ENCODE data around the gene FAM90A1. TPM values are rescaled to one million over a fixed set of nuclear protein-coding genes. Genes with fewer than 3 reads are reported as not detected.
A peak's percentile ranks its signal among the peaks of the same experiment; 100 is the strongest.
"Not testable (repeated sequence)": the region's sequence is repeated elsewhere in the genome, so short reads cannot be mapped to it uniquely, and the experiment has no call there.

The FAM90A1 gene
- total RNA-seq, 1 donor from 2014 or later, result not detected

DNA sequence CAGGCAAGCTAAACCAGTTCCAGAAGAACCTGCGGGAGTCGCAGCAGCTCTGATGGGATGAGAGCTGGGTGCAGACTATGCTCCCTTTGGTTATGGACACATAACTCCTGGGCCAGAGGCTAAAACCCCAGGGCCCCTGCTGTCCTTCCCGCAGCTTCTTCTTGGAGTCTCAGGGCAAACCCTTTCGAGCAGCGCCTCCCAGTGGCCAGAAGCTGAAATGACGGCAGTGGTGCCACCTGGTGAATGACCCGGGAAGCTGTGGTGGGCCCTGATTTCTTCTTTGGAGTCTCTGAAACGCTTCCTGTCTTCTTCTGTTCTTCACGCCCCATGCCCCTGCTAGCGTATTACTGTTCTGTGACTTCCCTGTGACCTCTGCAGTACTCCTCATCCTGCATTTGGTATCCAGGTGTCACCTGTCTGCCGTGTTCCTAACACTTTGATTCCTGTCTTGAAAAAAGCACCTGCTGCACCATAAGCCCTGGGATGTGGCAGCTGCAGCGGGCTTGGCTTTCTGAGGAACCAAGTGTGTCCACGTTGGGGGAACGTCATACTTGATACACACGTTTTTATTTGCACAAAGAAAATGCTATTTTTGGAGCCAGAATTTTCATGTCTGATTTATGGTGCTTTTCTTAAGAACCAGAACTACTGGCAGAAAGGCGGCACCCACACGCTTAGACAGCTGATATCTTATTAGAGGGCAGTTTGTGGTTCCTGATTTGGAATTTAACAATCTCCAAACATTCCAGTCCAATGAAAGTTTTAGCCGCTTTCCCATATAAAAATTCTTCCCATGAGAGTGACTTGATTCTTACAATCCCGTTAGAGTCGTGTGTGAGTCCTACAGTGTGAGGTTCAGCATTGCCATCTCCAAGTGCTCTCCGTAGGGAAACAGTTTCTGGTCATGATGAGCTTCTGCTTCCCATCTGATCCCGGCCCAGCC is 4.5 kb upstream of the FAM90A1 start:
- not testable (repeated sequence) for H3K36me3 Mint-ChIP-seq (ENCODE audit: low read depth, unreplicated experiment); H3K9ac ChIP-seq (ENCODE audit: low read length); H3K4me2 ChIP-seq (ENCODE audit: low read length)

DNA sequence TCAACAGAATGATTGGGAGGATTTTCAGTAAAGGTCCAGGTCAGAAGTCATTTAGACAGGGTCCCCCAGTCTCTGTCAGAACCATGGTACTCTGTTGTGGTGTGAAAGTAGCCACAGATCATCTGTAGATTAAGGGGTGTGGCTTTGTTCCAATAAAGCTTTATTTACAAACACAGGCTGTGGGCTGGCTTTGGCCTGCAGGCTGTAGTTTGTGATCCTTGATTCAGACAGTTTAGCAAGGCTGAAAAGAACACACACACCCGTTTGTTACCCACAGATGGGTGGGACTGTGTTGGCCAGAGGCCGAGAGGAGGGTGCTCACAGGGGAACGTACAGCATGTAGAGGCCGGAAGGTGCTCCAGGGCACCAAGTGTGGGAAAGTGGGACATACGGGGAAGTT is 3.6 kb upstream of the FAM90A1 start:
- not testable (repeated sequence) for FAIRE-seq; H3K36me3 ChIP-seq (ENCODE audit: insufficient read depth, low read length); H3K9me3 Mint-ChIP-seq (ENCODE audit: unreplicated experiment); H3K9me3 ChIP-seq (ENCODE audit: insufficient read depth, low read depth, low read length); H3K79me2 ChIP-seq (ENCODE audit: insufficient read depth, low read length); H4K20me1 ChIP-seq (ENCODE audit: insufficient read depth, low read length); H3K27me3 ChIP-seq (ENCODE audit: insufficient read depth, low read length); H3K27me3 Mint-ChIP-seq (ENCODE audit: low read depth, unreplicated experiment); H3K36me3 Mint-ChIP-seq (ENCODE audit: low read depth, unreplicated experiment); H3K4me3 Mint-ChIP-seq (ENCODE audit: unreplicated experiment); H3K9ac ChIP-seq (ENCODE audit: low read length); H3K27ac ChIP-seq (ENCODE audit: low read depth, low read length); H3K4me3 ChIP-seq (ENCODE audit: insufficient read depth, low read depth, low read length); H3K4me1 ChIP-seq (ENCODE audit: insufficient read depth, low read length); H3K27ac Mint-ChIP-seq (ENCODE audit: unreplicated experiment); H3K4me1 Mint-ChIP-seq (ENCODE audit: low read depth, unreplicated experiment); DNase-seq (ENCODE audit: low read depth); H2AFZ ChIP-seq (ENCODE audit: low read depth, low read length); H3K4me2 ChIP-seq (ENCODE audit: low read length)

More for the DNA sequence above, 4.5 kb upstream of the FAM90A1 start:
- H3K36me3 ChIP-seq (ENCODE audit: insufficient read depth, low read length); H3K27ac ChIP-seq (ENCODE audit: low read depth, low read length); H3K4me3 Mint-ChIP-seq (ENCODE audit: unreplicated experiment); H3K9me3 Mint-ChIP-seq (ENCODE audit: unreplicated experiment); H3K27me3 ChIP-seq (ENCODE audit: insufficient read depth, low read length); H3K27me3 Mint-ChIP-seq (ENCODE audit: low read depth, unreplicated experiment); H3K4me1 Mint-ChIP-seq (ENCODE audit: low read depth, unreplicated experiment); H3K79me2 ChIP-seq (ENCODE audit: insufficient read depth, low read length); H3K9me3 ChIP-seq (ENCODE audit: insufficient read depth, low read depth, low read length); H3K27ac Mint-ChIP-seq (ENCODE audit: unreplicated experiment); FAIRE-seq; H3K4me1 ChIP-seq (ENCODE audit: insufficient read depth, low read length); H3K4me3 ChIP-seq (ENCODE audit: insufficient read depth, low read depth, low read length); H2AFZ ChIP-seq (ENCODE audit: low read depth, low read length); H4K20me1 ChIP-seq (ENCODE audit: insufficient read depth, low read length): not testable (repeated sequence)
- DNase-seq (ENCODE audit: low read depth), result peak; percentile 71
- TF ChIP-seq, protein P1, sequence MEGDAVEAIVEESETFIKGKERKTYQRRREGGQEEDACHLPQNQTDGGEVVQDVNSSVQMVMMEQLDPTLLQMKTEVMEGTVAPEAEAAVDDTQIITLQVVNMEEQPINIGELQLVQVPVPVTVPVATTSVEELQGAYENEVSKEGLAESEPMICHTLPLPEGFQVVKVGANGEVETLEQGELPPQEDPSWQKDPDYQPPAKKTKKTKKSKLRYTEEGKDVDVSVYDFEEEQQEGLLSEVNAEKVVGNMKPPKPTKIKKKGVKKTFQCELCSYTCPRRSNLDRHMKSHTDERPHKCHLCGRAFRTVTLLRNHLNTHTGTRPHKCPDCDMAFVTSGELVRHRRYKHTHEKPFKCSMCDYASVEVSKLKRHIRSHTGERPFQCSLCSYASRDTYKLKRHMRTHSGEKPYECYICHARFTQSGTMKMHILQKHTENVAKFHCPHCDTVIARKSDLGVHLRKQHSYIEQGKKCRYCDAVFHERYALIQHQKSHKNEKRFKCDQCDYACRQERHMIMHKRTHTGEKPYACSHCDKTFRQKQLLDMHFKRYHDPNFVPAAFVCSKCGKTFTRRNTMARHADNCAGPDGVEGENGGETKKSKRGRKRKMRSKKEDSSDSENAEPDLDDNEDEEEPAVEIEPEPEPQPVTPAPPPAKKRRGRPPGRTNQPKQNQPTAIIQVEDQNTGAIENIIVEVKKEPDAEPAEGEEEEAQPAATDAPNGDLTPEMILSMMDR (IDR thresholded peaks at IDR 0.05; ENCODE audit: insufficient read depth, low read depth, low read length), result peak; percentile 54

DNA sequence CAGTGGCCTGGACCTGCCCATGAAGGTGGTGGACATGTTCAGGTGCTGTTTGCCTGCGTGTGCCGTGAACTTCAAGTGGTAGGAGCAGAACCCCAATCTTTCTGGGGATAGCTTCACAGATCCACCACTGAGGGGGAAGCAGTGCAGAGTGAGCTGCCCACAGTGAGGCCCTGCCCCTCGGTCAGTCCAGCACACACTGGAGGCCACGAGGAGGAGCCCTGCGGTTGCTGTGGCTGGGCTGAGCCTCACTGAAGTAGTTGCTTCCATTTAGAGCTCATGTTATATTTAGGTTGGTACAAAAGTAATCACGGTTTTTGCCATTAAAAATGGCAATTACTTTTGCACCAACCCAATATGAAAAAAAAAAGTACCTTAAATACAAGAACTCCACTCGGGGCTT is 2.1 kb upstream of the FAM90A1 start:
- not testable (repeated sequence) for H3K36me3 ChIP-seq (ENCODE audit: insufficient read depth, low read length); H3K9ac ChIP-seq (ENCODE audit: low read length); DNase-seq (ENCODE audit: low read depth); H3K9me3 Mint-ChIP-seq (ENCODE audit: unreplicated experiment); H3K27ac Mint-ChIP-seq (ENCODE audit: unreplicated experiment); H3K4me3 ChIP-seq (ENCODE audit: insufficient read depth, low read depth, low read length); H3K9me3 ChIP-seq (ENCODE audit: insufficient read depth, low read depth, low read length); H3K27me3 ChIP-seq (ENCODE audit: insufficient read depth, low read length); H3K27ac ChIP-seq (ENCODE audit: low read depth, low read length); H3K4me1 Mint-ChIP-seq (ENCODE audit: low read depth, unreplicated experiment); H3K4me3 Mint-ChIP-seq (ENCODE audit: unreplicated experiment); H4K20me1 ChIP-seq (ENCODE audit: insufficient read depth, low read length); H3K36me3 Mint-ChIP-seq (ENCODE audit: low read depth, unreplicated experiment); H3K79me2 ChIP-seq (ENCODE audit: insufficient read depth, low read length); H3K4me1 ChIP-seq (ENCODE audit: insufficient read depth, low read length); H3K4me2 ChIP-seq (ENCODE audit: low read length); H2AFZ ChIP-seq (ENCODE audit: low read depth, low read length); H3K27me3 Mint-ChIP-seq (ENCODE audit: low read depth, unreplicated experiment); FAIRE-seq

DNA sequence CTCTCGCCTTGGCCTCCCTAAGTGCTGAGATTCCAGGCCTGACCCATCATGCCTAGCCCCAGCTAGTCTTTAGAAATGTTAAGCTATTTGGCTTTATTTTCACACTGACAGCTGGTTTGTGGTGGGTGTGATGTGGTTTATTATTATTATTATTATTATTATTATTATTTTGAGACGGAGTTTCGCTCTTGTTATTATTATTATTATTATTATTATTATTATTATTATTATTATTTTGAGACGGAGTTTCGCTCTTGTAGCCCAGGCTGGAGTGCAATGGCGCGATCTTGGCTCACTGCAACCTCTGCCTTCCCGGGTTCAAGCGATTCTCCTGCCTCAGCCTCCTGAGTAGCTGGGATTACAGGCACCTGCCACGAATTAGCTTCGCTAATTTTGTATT is 1.2 kb upstream of the FAM90A1 start:
- H3K4me3 ChIP-seq (ENCODE audit: insufficient read depth, low read depth, low read length); H3K27me3 ChIP-seq (ENCODE audit: insufficient read depth, low read length); H3K27ac Mint-ChIP-seq (ENCODE audit: unreplicated experiment); H3K27me3 Mint-ChIP-seq (ENCODE audit: low read depth, unreplicated experiment); H3K27ac ChIP-seq (ENCODE audit: low read depth, low read length); H3K9me3 Mint-ChIP-seq (ENCODE audit: unreplicated experiment); H3K4me1 Mint-ChIP-seq (ENCODE audit: low read depth, unreplicated experiment); FAIRE-seq; H3K4me1 ChIP-seq (ENCODE audit: insufficient read depth, low read length); H4K20me1 ChIP-seq (ENCODE audit: insufficient read depth, low read length); H3K36me3 ChIP-seq (ENCODE audit: insufficient read depth, low read length); H3K4me3 Mint-ChIP-seq (ENCODE audit: unreplicated experiment); H3K4me2 ChIP-seq (ENCODE audit: low read length); H3K9me3 ChIP-seq (ENCODE audit: insufficient read depth, low read depth, low read length); H3K36me3 Mint-ChIP-seq (ENCODE audit: low read depth, unreplicated experiment); DNase-seq (ENCODE audit: low read depth); H3K79me2 ChIP-seq (ENCODE audit: insufficient read depth, low read length); H3K9ac ChIP-seq (ENCODE audit: low read length); H2AFZ ChIP-seq (ENCODE audit: low read depth, low read length): not testable (repeated sequence)

DNA sequence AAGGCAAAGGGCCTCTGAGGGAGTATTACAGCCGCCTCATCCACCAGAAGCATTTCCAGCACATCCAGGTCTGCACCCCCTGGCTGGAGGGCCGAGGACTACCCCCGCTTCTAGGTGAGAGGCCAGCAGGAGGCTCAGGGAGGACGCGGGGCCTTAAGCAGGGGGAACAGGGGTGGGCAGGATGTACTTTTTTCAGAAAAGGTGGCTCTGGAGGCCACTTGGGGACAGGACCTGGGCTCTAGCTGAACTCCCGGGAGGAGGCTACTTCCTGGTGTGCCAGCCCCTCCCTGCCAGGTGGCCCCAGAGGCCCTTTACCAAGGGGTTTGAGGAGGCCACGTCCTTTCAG is 287 bp upstream of the FAM90A1 start:
- not testable (repeated sequence) for H3K27me3 ChIP-seq (ENCODE audit: insufficient read depth, low read length); H3K36me3 Mint-ChIP-seq (ENCODE audit: low read depth, unreplicated experiment); H3K27ac ChIP-seq (ENCODE audit: low read depth, low read length); H3K27ac Mint-ChIP-seq (ENCODE audit: unreplicated experiment); H3K9me3 ChIP-seq (ENCODE audit: insufficient read depth, low read depth, low read length); H3K4me1 Mint-ChIP-seq (ENCODE audit: low read depth, unreplicated experiment); H3K4me3 ChIP-seq (ENCODE audit: insufficient read depth, low read depth, low read length); H3K79me2 ChIP-seq (ENCODE audit: insufficient read depth, low read length); H2AFZ ChIP-seq (ENCODE audit: low read depth, low read length); H4K20me1 ChIP-seq (ENCODE audit: insufficient read depth, low read length); H3K4me3 Mint-ChIP-seq (ENCODE audit: unreplicated experiment); H3K27me3 Mint-ChIP-seq (ENCODE audit: low read depth, unreplicated experiment); FAIRE-seq; H3K4me1 ChIP-seq (ENCODE audit: insufficient read depth, low read length); DNase-seq (ENCODE audit: low read depth); H3K36me3 ChIP-seq (ENCODE audit: insufficient read depth, low read length)
- peaks cover 11% of the 10 kb centered on the region for H3K9me3 Mint-ChIP-seq (ENCODE audit: unreplicated experiment)
- peak overlapping the region; percentile 48 for H3K9ac ChIP-seq (ENCODE audit: low read length)
- peak overlapping the region; percentile 33 for H3K4me2 ChIP-seq (ENCODE audit: low read length)
